NCI-H2107 (cell line): ENCODE data around the gene CIB1.
"Not testable (repeated sequence)": the region's sequence is repeated elsewhere in the genome, so short reads cannot be mapped to it uniquely, and the experiment has no call there.

ENCODE experiments used
- DNase-seq: peaks from one replicate; lab custom pipeline; 2025; lab: John Stamatoyannopoulos, UW

Gene CIB1

GRCh38 chr15:90233387-90234095 lies at the start of gene CIB1:
CIB1 (minus strand) TSS chr15:90233941; CDS start chr15:90233885, 56 bp downstream.
- DNase-seq, result peak; percentile 79

- not testable (repeated sequence) for DNase-seq
These were observed 47.9 kb upstream of the CIB1 start for GRCh38 chr15:90281637-90282036.

GRCh38 chr15:90280743-90281142 lies 47.0 kb upstream of the CIB1 start:
- not testable (repeated sequence) for DNase-seq

- not testable (repeated sequence) for DNase-seq
These were observed 44.7 kb upstream of the CIB1 start for GRCh38 chr15:90278467-90278866.

GRCh38 chr15:90271459-90272166 lies 37.9 kb upstream of the CIB1 start:
- DNase-seq, result no peak

GRCh38 chr15:90270502-90271150 lies 36.9 kb upstream of the CIB1 start:
- DNase-seq, result no peak

- no peak for DNase-seq
These were observed 34.7 kb upstream of the CIB1 start for GRCh38 chr15:90268415-90268814.

GRCh38 chr15:90266485-90266884 lies 32.7 kb upstream of the CIB1 start:
- DNase-seq, result no peak

- DNase-seq, result no peak
These were observed 32.3 kb upstream of the CIB1 start for GRCh38 chr15:90266061-90266431.

- peak; percentile 58 for DNase-seq
These were observed 31.7 kb upstream of the CIB1 start, which contains the start of gene NGRN for GRCh38 chr15:90265271-90266060. NGRN (plus strand) TSS chr15:90265672; CDS start chr15:90265713, 41 bp downstream.

- DNase-seq, result no peak
These were observed 30.9 kb upstream of the CIB1 start for GRCh38 chr15:90264671-90265070.

- no peak for DNase-seq
These were observed 28.7 kb upstream of the CIB1 start for GRCh38 chr15:90262426-90262825.

GRCh38 chr15:90261811-90262210 lies 28.1 kb upstream of the CIB1 start:
- DNase-seq, result no peak

GRCh38 chr15:90260731-90261130 lies 27.0 kb upstream of the CIB1 start:
- not testable (repeated sequence) for DNase-seq

- no peak for DNase-seq
These were observed 25.8 kb upstream of the CIB1 start for GRCh38 chr15:90259524-90259923.

- no peak for DNase-seq
These were observed 24.0 kb upstream of the CIB1 start for GRCh38 chr15:90257776-90258175.

GRCh38 chr15:90249203-90249863 lies 15.6 kb upstream of the CIB1 start, which contains the start of gene TTLL13:
TTLL13 (plus strand) TSS chr15:90249556; CDS start chr15:90250631, 1,075 bp downstream.
- peak; percentile 16 for DNase-seq

GRCh38 chr15:90248789-90249202 lies 15.1 kb upstream of the CIB1 start:
- no peak for DNase-seq

GRCh38 chr15:90243943-90244639 lies 10.3 kb upstream of the CIB1 start:
- DNase-seq, result no peak

- DNase-seq, result no peak
These were observed 7.8 kb upstream of the CIB1 start for GRCh38 chr15:90241343-90242192.
